CD4-positive, alpha-beta T cell treated with Interferon gamma for 1 hour (primary cell): Measurements from ENCODE around the gene TINAGL1.
A peak's percentile ranks its signal among the peaks of the same experiment; 100 is the strongest.
"Not testable (repeated sequence)": the region's sequence is repeated elsewhere in the genome, so short reads cannot be mapped to it uniquely, and the experiment has no call there.

Experiments used
- DNase-seq: peaks from one replicate; pipeline ENCODE4 v3.0.0-alpha.2; 2020

Gene TINAGL1

GRCh38 chr1:31584869-31585735 lies 8.8 kb downstream of the TINAGL1 start:
- no peak for DNase-seq

- no peak for DNase-seq
Observed at GRCh38 chr1:31585736-31586365, 9.5 kb downstream of the TINAGL1 start.

GRCh38 chr1:31586376-31587327 lies 10.3 kb downstream of the TINAGL1 start:
- DNase-seq, result no peak

- DNase-seq, result not testable (repeated sequence)
Observed at GRCh38 chr1:31587328-31587699, 11.0 kb downstream of the TINAGL1 start.

GRCh38 chr1:31587720-31588423 lies 11.6 kb downstream of the TINAGL1 start:
- DNase-seq, result peak; percentile 41

GRCh38 chr1:31588751-31589515 lies 12.6 kb downstream of the TINAGL1 start:
- no peak for DNase-seq

GRCh38 chr1:31591425-31592093 lies 15.2 kb downstream of the TINAGL1 start:
- no peak for DNase-seq

GRCh38 chr1:31592132-31592531 lies 15.8 kb downstream of the TINAGL1 start:
- no peak for DNase-seq

- DNase-seq, result no peak
Observed at GRCh38 chr1:31593136-31593665, 16.9 kb downstream of the TINAGL1 start.

GRCh38 chr1:31593770-31594632 lies 17.7 kb downstream of the TINAGL1 start:
- DNase-seq, result peak; percentile 56

- DNase-seq, result no peak
Observed at GRCh38 chr1:31595836-31596736, 19.8 kb downstream of the TINAGL1 start.

- no peak for DNase-seq
Observed at GRCh38 chr1:31596737-31597097, 20.4 kb downstream of the TINAGL1 start.

GRCh38 chr1:31598980-31599379 lies 22.7 kb downstream of the TINAGL1 start:
- DNase-seq, result no peak

GRCh38 chr1:31600641-31601040 lies 24.3 kb downstream of the TINAGL1 start:
- DNase-seq, result no peak

- DNase-seq, result no peak
Observed at GRCh38 chr1:31602081-31602480, 25.8 kb downstream of the TINAGL1 start.

- DNase-seq, result peak; percentile 60
Observed at GRCh38 chr1:31605908-31606427, 29.7 kb downstream of the TINAGL1 start.

GRCh38 chr1:31607360-31607759 lies 31.0 kb downstream of the TINAGL1 start:
- DNase-seq, result no peak

GRCh38 chr1:31609514-31610118 lies 33.3 kb downstream of the TINAGL1 start:
- no peak for DNase-seq
